NCI-H2107 treated with DMSO at 0.1 percent for 48 hours (cell line): Measurements from ENCODE around the gene ADGRL3.

ENCODE experiments used
- DNase-seq: peaks from one replicate; lab custom pipeline; 2025; ENCODE audit not compliant: unreplicated experiment; lab: John Stamatoyannopoulos, UW

ADGRL3 gene

DNA sequence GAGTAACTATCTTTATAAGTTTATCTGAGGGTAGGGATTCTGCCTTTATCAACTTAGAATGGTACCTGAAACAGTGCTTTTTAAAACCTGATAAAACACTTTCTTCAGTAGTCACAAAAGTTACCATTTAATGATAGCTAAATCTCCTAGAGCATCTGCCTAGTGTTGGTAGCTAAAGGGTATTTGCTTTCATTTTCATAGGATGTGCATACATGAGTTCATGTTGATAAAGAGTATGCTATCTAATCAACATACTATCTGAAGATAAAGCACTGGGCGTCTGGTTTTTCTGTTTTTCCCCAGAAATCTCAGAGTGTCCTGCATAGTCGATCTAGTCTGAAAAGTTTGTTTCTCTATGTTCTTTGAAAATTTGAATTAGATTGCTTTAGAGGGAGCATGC, 75.1 kb downstream of the ADGRL3 start:
- no peak for DNase-seq

DNA sequence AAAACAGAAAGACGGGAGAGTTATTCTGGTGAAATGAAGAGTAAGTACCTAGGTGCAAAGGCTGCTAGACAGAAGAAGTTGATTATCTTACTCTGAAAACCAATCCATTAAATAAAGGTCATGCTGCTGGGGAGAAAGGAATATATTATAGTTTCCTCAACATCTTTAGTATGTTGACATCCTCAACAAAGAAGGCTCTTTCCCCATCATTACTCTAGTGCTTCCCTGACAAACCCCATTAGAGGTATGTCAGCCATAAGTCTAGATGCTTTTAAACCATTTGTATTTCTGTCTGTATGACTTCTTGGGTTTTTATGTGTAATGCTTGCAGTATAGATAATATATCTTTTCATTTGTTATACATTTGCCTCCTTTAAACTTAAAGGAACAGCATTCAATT, 75.9 kb downstream of the ADGRL3 start:
- no peak for DNase-seq

DNA sequence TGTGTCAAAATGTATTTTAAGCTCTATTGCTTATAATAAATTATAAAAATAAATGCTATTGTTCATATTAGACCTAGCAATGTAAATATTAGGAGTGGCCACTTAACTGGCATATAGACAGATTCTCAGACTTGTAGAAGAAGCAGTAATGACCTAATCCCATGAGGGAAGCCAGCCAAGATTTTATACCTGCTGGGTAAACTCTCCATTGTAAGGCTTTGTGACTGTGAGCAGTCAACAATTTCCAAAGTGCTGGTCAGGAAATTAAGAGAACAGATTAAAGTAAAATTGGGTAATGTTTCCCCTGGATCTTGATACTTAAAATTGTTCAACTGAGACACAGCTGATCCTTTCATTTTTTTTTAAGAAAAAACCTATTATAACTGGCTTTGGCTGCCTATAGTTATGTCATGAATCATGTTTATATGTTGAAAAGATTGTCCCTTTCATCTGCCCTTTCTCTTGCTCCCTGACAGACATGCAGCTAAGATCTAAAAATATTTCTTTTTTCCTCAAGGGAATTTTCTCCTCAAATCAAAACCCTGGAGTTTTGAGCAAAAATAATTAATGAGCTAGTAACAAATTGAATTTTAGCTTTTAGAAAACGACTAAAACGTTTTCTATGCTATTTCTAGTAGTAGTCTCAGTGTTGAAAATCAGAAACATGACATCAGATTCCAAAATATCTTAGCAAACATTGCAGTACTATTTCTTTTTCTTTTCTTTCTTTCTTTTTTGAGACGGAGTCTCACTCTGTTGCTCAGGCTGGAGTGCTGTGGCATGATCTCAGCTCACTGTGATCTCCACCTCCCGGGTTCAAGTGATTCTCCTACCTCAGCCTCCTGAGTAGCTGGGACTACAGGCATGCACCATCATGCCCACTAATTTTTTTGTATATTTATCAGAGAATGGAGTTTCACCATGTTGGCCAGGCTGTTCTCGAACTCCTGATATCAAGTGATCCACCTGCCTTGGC, 77.9 kb downstream of the ADGRL3 start:
- DNase-seq = peak; percentile 21

DNA sequence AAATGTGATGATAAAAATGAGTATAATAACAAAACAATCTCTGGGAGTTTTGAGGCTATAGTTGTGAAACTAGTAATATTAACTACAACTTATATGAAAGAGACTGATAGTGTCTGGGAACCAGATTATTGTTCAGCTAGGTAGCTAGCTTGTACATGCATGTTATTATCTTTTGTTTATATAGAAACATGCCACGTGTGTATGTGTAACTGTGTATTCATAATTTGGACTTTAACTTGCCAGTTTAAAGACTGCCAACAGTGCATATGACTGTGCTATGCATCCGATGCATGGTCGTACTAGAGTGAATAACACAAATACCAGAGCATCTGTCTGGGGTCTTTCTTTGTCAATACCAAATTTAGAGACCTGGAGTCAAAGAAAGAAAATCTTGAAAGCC, 92.2 kb downstream of the ADGRL3 start:
- no peak for DNase-seq

DNA sequence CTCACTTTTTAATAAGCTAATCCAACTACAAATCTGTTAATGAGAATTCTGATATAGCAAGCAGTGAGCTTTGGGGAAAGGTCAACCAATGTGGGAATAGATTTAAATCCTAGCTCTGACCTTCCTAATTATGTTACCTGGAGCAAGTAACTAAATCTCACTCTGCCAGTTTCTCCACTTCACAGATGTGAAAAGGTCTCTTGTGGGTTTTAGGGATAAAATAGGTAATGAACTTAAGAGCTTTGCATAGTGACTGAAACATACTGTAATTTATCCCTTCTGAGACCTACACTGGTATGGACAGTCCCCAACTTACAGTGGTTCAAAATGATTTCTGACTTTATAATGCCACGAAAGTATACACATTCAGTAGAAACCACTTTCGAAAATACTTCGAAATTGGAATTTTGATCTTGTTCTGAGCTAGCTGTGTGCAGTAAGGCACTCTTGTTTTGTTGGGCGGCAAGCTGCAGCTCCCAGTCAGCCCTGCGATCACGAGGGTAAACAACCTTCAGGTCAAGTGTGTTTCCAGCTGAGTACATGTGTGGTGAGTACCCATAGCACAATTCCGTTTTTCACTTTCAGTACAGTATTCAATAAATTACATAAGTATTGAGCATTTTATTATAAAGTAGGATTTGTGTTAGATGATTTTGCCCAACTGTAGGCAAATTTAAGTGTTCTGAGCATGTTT, 93.7 kb downstream of the ADGRL3 start:
- DNase-seq = peak; percentile 55

DNA sequence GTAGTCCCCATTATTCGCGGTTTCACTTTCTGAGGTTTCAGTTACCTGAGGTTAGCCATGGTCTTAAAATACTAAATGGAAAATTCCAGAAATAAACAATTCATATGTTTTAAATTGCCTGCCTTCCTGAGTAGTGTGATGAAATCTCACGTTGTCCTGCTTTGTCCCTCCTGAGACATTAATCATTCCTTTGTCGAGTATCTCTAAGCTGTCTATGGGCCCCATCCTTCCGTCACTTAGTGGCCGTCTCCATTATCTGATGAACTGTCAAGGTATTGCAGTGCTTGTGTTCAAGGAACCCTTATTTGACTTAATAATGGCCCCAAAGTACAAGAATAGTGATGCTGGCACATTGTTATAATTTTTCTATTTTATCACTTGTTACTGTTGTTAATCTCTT, 94.8 kb downstream of the ADGRL3 start:
- DNase-seq = no peak

DNA sequence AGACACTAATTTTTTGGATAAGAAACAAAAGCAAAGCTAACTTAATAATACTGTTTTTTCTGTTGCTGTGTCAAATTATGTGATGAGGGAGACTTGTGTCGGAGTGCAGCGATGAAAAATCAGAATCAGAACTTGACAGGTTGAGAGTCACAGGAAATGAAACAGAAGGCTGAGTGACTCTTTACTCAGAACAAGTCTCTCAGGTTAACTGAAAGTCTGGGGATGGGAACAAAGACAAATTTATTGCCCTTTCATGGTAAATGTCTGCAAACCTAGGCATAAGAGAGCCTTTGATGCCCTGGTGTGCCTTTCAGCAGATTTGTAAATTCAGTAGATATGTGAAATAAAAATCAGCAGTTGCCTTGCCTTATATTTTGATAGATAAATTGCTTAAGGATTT, 96.0 kb downstream of the ADGRL3 start:
- no peak for DNase-seq

DNA sequence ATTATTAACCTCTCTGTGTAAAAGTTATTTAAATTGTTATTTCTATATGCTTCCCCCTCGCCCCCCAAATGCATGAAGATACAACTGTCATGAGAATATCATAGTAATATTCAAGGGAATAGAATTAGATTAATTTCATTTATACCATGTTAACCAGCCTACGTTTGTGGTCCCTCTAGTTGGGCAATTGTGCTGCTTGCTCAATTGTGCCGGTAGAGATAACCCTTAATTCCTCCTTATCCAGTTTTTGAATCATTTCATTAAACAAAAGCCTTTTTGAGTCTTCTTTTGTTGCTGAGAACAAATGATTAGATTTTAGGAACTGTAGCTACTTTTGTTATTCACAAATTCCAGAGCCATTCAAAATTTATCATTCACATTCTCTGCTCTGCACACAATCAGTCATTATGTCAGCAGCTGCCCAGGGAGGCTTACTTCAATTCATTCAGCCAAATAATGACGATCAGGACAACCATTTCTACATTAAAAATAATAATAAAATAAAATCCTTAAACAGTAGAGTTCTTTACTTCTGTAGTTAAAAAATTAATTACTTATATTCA, 98.1 kb downstream of the ADGRL3 start:
- no peak for DNase-seq

DNA sequence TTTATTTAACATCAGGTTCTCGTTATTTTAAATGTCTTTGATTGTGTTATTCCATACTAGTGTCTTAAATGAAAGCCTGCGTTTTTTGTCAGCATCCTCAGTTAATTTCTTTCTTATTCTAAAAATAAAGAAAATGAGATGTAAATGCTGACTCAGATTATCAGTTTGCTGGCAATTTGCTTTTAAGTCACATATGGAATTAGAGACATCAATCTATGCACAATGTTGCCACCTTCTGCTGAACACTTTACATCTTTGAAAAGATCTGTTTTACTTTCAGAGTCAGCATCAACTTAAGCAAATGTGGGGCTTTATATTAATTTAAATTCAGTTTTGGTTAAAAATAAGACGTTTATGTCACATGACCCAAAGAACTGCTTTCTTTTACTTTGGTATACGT, 99.2 kb downstream of the ADGRL3 start:
- DNase-seq = no peak

DNA sequence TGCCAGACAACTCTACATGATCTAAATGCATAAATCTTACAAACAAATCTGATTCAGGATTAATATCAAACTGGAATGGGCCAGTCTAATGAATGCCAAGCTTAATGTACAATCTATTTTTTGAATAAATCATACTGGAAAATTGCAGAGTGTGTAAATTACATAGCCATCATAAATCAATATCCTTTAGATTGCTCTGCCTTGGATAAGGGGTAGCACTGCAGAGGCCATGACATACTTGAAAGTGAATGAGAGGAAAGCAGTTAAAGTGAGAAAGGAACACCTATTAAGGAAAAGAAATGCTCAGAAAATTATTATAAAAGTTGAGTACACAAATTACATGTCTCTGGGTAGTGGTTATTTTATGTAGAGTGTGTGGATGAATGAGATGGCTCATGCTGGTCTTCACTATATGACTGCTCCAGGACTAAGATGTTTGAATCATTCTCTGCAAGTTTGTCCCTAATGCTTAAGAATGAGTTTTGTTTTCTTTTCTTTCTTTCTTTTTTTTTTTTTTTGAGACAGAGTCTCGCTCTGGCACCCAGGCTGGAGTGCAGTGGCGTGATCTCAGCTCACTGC, 100.2 kb downstream of the ADGRL3 start:
- DNase-seq = no peak

DNA sequence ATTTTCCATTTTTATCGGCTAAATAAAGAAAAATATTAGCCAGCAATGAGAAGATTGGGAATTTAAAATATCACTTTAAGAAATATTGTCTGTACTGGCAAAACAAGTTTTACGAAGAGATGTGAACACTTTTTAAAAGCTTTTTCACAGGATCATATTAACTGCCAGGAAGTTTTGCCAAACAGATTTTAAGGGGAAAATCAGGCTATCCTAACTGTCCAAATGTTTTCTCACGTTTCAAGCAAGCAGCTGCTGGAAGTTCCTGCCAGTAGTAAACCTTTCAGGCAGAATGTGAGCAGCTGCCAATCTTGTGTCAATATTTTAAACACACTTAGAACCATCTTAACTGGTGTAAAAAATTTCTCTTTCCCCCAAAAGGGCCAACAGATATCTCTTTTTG, 101.1 kb downstream of the ADGRL3 start:
- DNase-seq = no peak

DNA sequence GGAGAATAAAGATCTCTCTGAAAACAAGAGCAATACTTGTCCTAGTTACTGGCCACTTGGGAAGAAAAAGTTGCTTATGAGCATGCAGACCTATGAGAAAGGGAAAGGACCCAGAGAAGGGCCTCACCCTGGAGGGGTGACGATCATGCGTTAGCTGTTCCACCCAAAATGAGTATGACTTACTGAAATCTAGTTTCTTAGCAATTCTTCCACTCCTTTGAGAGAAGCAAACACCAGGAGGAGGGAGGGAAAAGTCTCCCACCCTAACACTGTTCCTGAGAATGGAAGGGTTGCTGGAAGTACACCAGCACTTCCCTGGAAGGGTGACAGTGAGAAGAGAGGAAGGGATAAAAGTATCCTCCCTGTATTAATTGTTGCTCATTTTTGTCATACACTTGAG, 107.9 kb downstream of the ADGRL3 start:
- no peak for DNase-seq

DNA sequence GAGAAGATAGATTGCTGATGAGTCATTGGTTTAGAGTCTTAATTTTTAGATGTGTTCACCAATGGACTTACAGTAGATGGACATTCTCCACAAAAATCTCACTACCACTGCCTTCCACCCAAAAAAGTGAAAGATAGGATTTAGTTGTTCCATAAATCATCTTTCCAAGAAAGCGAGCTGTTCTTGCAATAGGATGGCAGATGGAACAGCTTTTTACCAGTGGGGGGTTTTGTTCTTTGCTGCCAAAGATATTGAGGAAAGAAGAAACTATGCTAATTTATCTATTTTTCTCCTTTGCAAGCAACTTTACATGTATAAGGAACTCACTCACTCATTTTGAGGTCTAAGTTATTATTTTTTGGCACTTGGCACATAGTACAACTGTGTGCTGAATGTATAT, 109.5 kb downstream of the ADGRL3 start:
- no peak for DNase-seq

DNA sequence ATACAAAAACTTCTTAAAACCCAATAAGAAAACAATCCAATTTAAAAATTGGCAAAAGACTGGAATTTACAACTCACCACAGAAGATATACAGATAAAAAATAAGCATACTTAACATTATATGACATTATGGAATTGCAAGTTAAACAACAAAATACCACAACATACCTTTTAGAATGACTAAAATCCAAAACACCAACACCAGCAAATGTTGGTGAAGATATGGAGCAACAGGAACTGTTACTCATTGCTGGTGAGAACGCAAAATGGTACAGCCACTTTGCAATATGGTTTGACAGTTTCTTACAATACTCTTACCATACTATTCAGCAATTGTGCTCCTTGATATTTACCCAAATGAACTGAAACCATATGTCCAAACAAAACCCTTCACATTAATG, 112.4 kb downstream of the ADGRL3 start:
- DNase-seq = no peak

DNA sequence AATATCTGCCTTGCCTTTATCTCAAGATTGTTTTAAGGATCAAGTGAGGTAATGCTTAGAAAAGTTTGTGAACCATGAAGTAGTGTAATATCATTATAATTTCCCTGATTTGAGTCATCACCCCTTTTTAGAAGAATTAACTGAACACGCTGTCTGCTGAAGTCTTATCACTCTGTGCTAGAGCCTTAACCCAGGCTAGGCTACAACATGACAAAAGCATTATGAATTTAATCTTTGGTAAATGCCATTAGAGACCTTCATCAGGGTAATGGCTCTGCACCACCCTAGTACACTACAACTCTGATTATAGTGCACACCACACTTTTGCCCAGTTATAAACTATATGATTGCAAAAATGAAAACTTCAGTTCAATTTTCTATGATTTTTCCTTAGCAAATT, 118.3 kb downstream of the ADGRL3 start:
- DNase-seq = no peak

DNA sequence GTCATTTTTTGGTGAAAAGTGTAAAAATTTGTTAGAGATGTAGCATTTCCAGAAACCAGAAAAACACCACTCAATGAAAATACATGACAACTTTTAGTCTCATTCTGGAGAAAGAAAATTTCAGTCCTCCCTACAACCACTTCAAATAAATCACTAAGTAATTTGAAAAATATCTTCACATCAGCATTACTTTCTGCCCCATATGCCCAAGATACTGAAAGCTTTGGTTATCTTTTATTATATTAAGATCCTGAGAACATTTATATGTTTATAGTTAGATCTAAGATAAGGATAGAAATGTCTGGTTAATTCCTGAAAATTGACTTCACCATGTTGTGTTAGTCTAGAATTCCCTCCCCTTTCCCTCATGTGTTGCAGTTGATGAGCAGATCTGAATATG, 119.0 kb downstream of the ADGRL3 start:
- no peak for DNase-seq

DNA sequence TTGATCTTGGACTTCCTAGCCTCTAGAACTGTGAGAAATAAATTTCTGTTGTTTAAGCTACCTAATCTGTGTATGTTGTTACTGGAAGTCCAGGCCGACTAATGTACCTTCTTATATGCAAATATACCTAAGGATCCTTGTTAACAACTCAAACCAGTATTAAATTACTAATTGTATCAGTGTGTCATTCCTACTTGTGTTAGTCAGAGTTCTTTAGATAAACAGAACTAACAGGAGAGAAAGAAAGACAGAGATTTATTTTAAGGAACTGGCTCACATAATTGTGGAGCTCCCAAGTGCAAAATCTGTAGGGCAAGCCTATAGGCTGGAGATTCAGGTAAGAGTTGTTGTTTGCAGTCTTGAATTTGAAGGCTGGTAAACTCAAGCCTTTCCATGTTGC, 120.0 kb downstream of the ADGRL3 start:
- DNase-seq = no peak

DNA sequence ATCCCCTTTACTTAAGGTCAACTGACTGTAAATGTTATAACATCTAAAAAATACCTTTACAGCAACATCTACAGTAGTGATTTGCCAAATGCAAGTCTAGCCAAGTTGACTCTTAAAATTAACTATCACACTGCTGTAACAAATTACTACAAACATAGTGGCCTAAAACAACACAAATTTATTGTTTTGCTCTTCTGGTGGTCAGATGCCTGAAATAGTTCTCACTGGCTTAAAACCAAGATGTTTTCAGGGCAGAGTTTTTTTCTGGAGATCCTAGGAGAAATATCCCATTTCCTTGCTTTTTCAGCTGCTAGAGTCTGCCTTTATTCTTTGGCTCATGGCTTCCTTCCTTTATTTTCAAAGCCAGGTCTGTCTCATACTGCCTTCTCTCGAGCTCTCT, 120.5 kb downstream of the ADGRL3 start:
- no peak for DNase-seq

DNA sequence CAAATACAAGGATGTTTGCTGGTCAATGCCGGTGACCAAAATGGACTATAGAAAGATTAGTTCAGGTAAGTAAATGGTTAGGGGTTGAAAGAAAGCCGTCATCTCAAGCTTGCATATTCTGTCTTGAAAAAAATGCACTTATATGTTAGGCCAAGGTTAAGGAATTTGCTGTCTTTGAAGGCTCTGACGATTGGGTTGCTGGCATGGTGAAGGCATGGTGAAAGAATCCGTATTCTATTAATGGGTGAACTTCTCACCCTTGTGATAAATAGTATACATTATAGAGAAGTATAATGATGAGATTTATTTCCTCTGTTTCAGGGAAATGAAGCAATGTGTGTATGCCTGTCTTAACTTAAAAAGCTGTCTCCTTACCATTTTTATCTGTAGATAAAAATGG, 132.6 kb downstream of the ADGRL3 start:
- DNase-seq = no peak

DNA sequence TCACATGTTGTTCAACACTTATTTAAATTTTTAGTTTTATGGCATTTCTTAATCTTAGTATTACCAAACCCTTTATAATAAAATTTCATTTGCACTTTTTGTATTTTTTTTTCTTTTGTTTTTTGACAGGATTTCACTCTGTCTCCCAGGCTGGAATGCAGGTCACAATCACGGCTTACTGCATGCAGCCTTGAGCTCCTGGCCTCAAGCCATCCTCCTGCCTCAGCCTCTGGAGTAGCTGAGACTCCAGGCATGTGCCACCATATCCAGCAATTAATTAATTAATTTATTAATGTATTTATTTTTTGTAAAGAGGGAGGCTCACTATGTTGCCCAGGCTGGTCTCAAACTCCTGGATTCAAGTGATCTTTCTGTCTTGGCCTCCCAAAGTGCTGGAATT, 133.4 kb downstream of the ADGRL3 start:
- DNase-seq = no peak

DNA sequence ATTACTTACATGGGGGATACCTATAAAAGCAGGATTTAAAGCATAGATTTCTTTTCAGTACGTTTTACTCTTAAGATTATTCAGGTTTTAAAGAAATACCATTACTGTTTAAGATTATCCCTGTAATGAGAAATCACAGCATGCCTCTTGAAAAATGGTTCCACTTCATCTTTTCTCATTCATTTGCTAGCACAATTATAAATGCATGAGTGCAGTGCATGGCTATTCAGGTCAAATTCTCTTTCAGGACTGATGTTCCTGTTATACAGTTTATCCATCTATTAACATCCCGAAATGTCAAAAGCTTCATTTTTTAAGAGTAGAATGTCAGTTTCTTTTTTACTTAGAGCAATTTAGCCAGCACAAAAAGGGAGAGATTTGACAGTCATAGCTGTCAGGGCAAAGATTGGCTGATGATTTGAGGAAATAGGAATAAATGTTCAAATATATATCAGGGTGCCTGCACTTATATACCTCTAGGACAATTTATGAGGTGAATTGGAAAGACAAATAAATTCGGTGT, 135.2 kb downstream of the ADGRL3 start:
- DNase-seq = no peak

DNA sequence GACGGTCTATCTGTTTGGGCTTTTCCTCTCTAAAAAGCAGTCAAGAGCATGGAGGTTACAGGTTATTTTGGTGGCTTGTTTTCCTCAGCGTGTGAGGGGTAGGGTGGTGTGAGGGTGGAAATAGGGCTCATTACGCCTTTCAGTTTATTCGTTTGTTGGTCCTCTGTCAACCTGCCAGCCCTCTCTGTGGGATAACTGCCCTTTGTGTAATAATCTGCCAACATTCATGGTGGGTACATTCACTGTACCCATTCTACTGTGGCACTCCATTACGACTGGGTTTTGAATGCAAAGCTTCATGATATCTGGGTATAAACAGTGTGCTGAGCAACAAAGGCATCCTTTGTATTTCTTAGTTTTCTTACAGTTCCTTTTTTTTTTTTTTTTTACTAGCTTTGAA, 136.4 kb downstream of the ADGRL3 start:
- peak; percentile 21 for DNase-seq
